GM12878 (cell line): ENCODE results near the gene PDLIM3. TPM values are rescaled to one million over a fixed set of nuclear protein-coding genes. Genes with fewer than 3 reads are reported as not detected.

Experiments used
- ATAC-seq: fragments of 200-7000 bp; cut with Tn5 transposase; 3 replicates; pipeline ENCODE4 v1.9.1; 2020; ENCODE audit warnings: mild to moderate bottlenecking, moderate library complexity
- BruUV-seq: library from RNA; stranded (reverse); fragments of 400-500 nt; replicated peaks from 2 replicates; lab custom pipeline; 2021; lab: Mats Ljungman, UMichigan
- CTCF ChIA-PET: fragments of 300-600 bp; sonication (Branson Sonifier 250); formaldehyde crosslinking; extraction: SDS; loops from one replicate; lab custom pipeline; 2021; ENCODE audit warnings: inconsistent platforms; lab: Yijun Ruan, JAX
- POLR2A ChIA-PET: fragments of 350-600 bp; formaldehyde crosslinking; extraction: SDS; loops from one replicate; lab custom pipeline; 2021; ENCODE audit warnings: inconsistent platforms; lab: Charles Lee
- RAD21 ChIA-PET: fragments of 300-600 bp; sonication (Branson Sonifier 250); formaldehyde crosslinking; loops from one replicate; lab custom pipeline; 2023; ENCODE audit warnings: antibody characterized with exemption; ENCODE audit not compliant: unreplicated experiment; lab: Charles Lee
- SMC1A ChIA-PET: fragments of 300-600 bp; sonication (Branson Sonifier 250); formaldehyde crosslinking; loops from one replicate; lab custom pipeline; 2023; ENCODE audit not compliant: unreplicated experiment, uncharacterized antibody; lab: Charles Lee
- DNase-seq: peaks from one replicate; pipeline ENCODE4 v3.0.0-alpha.2; 2011; ENCODE audit warnings: low read depth, low spot score
- FAIRE-seq: peaks from 3 replicates; lab custom pipeline; 2011; peaks lifted over from hg19 to GRCh38; lab: Jason Lieb, UNC
- H2AFZ ChIP-seq: 2 replicates; pipeline ENCODE4 v1.6.0; 2011; ENCODE audit warnings: low read depth, low read length, control low read depth; ENCODE audit not compliant: control insufficient read depth
- H3K27ac ChIP-seq: 2 replicates; pipeline ENCODE4 v1.5.1; 2011; ENCODE audit warnings: control low read depth; ENCODE audit not compliant: control insufficient read depth, insufficient read depth
- H3K27me3 ChIP-seq, 2 experiments: replicated peaks in 1 of 2; 2 replicates each; pipeline versions ENCODE4 v1.6.0 to v1.6.1; 2011; ENCODE audit warnings: low read length in 1 of 2; ENCODE audit not compliant: control insufficient read depth in 2 of 2, insufficient read depth in 2 of 2
- H3K36me3 ChIP-seq, 2 experiments: 2 replicates each; pipeline ENCODE4 v1.5.1; 2011; ENCODE audit warnings: low read length in 1 of 2; ENCODE audit not compliant: control insufficient read depth in 2 of 2, insufficient read depth in 2 of 2
- H3K4me1 ChIP-seq: 2 replicates; pipeline ENCODE4 v1.6.1; 2011; ENCODE audit warnings: mild to moderate bottlenecking, low read length, moderate library complexity, mixed read lengths; ENCODE audit not compliant: control insufficient read depth, insufficient read depth
- H3K4me2 ChIP-seq: 2 replicates; pipeline ENCODE4 v1.6.0; 2011; ENCODE audit warnings: control low read depth; ENCODE audit not compliant: control insufficient read depth, insufficient read depth
- H3K4me3 ChIP-seq: fragments of 200-600 bp; sonication (generic); 2 replicates; pipeline ENCODE4 v1.5.1; 2016
- H3K79me2 ChIP-seq: 2 replicates; pipeline ENCODE4 v1.6.0; 2011; ENCODE audit warnings: low read length; ENCODE audit not compliant: control insufficient read depth, insufficient read depth
- H3K9ac ChIP-seq: 2 replicates; pipeline ENCODE4 v1.8.0; 2011; ENCODE audit warnings: low read length, control low read depth, mixed read lengths; ENCODE audit not compliant: control insufficient read depth, insufficient read depth
- H3K9me3 ChIP-seq: replicated peaks from 3 replicates; pipeline ENCODE4 v1.5.1; 2011; ENCODE audit warnings: mild to moderate bottlenecking, low read length; ENCODE audit not compliant: control insufficient read depth, insufficient read depth
- H4K20me1 ChIP-seq: 2 replicates; pipeline ENCODE4 v1.6.0; 2011; ENCODE audit not compliant: control insufficient read depth, insufficient read depth
- HDAC6 ChIP-seq: fragments of 200-600 bp; sonication (generic); IDR thresholded peaks from one replicate; pipeline ENCODE4 v1.8.0; 2017; ENCODE audit warnings: antibody characterized with exemption; ENCODE audit not compliant: unreplicated experiment
- MYB ChIP-seq: fragments of 150-350 bp; IDR thresholded peaks from 2 replicates; pipeline ENCODE4 v1.6.1; 2014; ENCODE audit warnings: mild to moderate bottlenecking, low read depth, low read length, borderline replicate concordance
- MYC ChIP-seq: IDR thresholded peaks from 2 replicates; pipeline ENCODE4 v1.6.1; 2011; ENCODE audit warnings: mild to moderate bottlenecking, low read length, moderate library complexity, inconsistent platforms; ENCODE audit not compliant: insufficient read depth, insufficient replicate concordance, insufficient read length, severe bottlenecking
- NFXL1 ChIP-seq: fragments of 450-650 bp; IDR thresholded peaks from 2 replicates; pipeline ENCODE4 v1.6.1; 2017; ENCODE audit warnings: antibody characterized with exemption, mild to moderate bottlenecking, borderline replicate concordance
- WRNIP1 ChIP-seq: IDR thresholded peaks from 2 replicates; pipeline ENCODE4 v1.6.1; 2011; ENCODE audit warnings: low read depth, low read length, improper control_type of control experiment, borderline replicate concordance
- WGBS: methylation state at CpG from one replicate; pipeline ENCODE4 v1.1.6; 2016; ENCODE audit warnings: low lambda C conversion rate; ENCODE audit not compliant: insufficient replicate concordance, insufficient coverage; ENCODE audit errors: missing lambda C conversion rate; 5-methylcytosine and 5-hydroxymethylcytosine counted together
- in situ Hi-C: fragments of 300-500 bp; cut with MboI; formaldehyde crosslinking; loops from 9 replicates; pipeline ENCODE4 v1.14.3; 2018; ENCODE audit warnings: mixed read lengths
- intact Hi-C: fragments of 100-400 bp; cut with micrococcal nuclease; formaldehyde crosslinking; loops from one replicate; pipeline ENCODE4 v1.14.2; 2022; ENCODE audit not compliant: unreplicated experiment
- polyA plus RNA-seq, 11 experiments: library from polyadenylated mRNA; depleted of rRNA in 4 of 11; unstranded in 6 of 11; stranded (reverse) in 5 of 11; fragments of >200 nt; fragmentation: Nextera tagmentation in 4 of 11; fragmentation: Illumina TruSeq in 1 of 11; extraction: Ambion mirVana in 4 of 11; extraction: Trizol in 1 of 11; gene quantifications; 1 replicate in 1 of 11; 2 replicates in 10 of 11; pipeline versions ENCODE4 v1.2.1 to v1.2.3, GENCODE V29; 2011 to 2016; ENCODE audit warnings: inconsistent platforms in 2 of 11, missing spikeins in 2 of 11, low read depth in 1 of 11
- total RNA-seq, 4 experiments: library from RNA; depleted of rRNA in 3 of 4; stranded (reverse); fragments of >200 nt in 3 of 4; fragmentation: Illumina TruSeq in 1 of 4; extraction: Trizol in 1 of 4; gene quantifications; 2 replicates each; pipeline versions ENCODE4 v1.2.1 to v1.2.3, GENCODE V29; 2013 to 2021
- TF ChIP-seq, protein P1 (sequence below): fragments of 450-650 bp; formaldehyde crosslinking; IDR thresholded peaks from 2 replicates; pipeline ENCODE4 v1.4.0; 2020; ENCODE audit warnings: mild to moderate bottlenecking, moderate library complexity
- TF ChIP-seq, protein P2 (sequence below): fragments of 450-650 bp; IDR thresholded peaks from 2 replicates; pipeline ENCODE4 v1.6.1; 2017; ENCODE audit warnings: borderline replicate concordance
- TF ChIP-seq, protein P3 (sequence below): fragments of 450-650 bp; formaldehyde crosslinking; IDR thresholded peaks from 2 replicates; pipeline ENCODE4 v1.5.0; 2022; ENCODE audit warnings: mild to moderate bottlenecking, missing genetic modification characterization
- TF ChIP-seq, protein P4 (sequence below): IDR thresholded peaks from 2 replicates; pipeline ENCODE4 v1.6.1; 2012; ENCODE audit warnings: low read depth, low read length, improper control_type of control experiment

Gene PDLIM3
- total and polyA plus RNA-seq, 10 of the 15 experiments (the other 5 are each of a cell fraction or from before 2014, with no cell fraction given) = 0.04 to 0.43 (median 0.08) TPM; not detected in 7

DNA sequence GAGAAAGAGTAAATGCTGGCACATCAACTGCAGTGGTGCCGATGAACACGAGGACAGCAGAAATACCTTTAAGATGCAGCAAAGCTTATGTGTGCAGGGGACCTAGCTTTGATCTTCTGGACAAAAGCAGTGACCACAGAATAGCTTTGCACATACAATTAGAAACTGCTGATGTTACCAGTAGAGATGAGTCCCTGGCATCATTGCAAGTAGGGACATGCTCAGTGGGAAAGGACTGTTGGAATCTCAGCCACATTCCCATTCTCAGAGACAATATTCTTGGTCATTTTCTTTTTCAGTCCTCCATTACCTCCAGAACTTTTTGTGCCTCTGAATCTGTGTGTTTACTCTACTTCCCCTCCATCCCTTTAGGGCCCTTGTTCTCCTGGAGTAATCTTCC is 16.9 kb upstream of the PDLIM3 start (continued):
- TF ChIP-seq, protein P1, sequence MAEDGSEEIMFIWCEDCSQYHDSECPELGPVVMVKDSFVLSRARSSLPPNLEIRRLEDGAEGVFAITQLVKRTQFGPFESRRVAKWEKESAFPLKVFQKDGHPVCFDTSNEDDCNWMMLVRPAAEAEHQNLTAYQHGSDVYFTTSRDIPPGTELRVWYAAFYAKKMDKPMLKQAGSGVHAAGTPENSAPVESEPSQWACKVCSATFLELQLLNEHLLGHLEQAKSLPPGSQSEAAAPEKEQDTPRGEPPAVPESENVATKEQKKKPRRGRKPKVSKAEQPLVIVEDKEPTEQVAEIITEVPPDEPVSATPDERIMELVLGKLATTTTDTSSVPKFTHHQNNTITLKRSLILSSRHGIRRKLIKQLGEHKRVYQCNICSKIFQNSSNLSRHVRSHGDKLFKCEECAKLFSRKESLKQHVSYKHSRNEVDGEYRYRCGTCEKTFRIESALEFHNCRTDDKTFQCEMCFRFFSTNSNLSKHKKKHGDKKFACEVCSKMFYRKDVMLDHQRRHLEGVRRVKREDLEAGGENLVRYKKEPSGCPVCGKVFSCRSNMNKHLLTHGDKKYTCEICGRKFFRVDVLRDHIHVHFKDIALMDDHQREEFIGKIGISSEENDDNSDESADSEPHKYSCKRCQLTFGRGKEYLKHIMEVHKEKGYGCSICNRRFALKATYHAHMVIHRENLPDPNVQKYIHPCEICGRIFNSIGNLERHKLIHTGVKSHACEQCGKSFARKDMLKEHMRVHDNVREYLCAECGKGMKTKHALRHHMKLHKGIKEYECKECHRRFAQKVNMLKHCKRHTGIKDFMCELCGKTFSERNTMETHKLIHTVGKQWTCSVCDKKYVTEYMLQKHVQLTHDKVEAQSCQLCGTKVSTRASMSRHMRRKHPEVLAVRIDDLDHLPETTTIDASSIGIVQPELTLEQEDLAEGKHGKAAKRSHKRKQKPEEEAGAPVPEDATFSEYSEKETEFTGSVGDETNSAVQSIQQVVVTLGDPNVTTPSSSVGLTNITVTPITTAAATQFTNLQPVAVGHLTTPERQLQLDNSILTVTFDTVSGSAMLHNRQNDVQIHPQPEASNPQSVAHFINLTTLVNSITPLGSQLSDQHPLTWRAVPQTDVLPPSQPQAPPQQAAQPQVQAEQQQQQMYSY = no peak
- no peak for TF ChIP-seq WRNIP1

DNA sequence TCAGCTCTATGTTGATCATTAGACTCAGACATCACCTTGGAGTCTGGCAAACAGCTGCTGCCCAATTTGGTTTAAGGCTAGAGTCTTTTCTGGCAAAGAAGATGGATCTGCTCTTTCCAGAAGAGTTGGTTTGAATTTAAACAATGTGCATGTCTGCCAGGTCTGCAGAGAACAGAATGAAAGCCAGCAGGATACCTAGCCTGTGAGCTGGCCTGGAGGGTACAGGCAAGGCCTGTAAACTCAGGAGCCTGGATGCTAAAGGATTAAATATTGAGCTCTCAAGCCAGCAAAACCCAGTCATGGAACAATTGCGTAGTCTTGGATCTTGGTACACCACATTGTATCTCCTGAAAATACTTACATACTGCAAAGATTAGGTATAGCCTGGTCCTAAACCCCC is 15.6 kb upstream of the PDLIM3 start:
- Histone ChIP-seq H3K27ac (no peak overlapping the region), H3K79me2 (no peaks in the 10 kb centered on the region), H3K27me3 (peaks cover 0 to 2% of the 10 kb centered on the region in 2 experiments; a peak in 1 of 4 replicates), H3K4me3 (no peak overlapping the region), H3K9me3 (no peaks in the 10 kb centered on the region), H4K20me1 (no peaks in the 10 kb centered on the region), H2AFZ (no peak overlapping the region), H3K4me1 (no peaks in the 10 kb centered on the region), H3K36me3 (no peaks in the 10 kb centered on the region), H3K4me2 (no peak overlapping the region), H3K9ac (no peak overlapping the region)
- no peak for DNase-seq
- SMC1A ChIA-PET = interaction anchor here (2.3 kb wide), 1 partner anchor 48 kb away, joined by 7 read pairs; no protein-coding TSS in a partner anchor
- ATAC-seq = no peak
- RAD21 ChIA-PET = no interaction called here
- POLR2A ChIA-PET = no interaction called here
- intact Hi-C loops (no loop called here), in situ Hi-C loops (no loop called here)
- 90% methylated on average over 1 of the region's 1 CpG for WGBS
- no peak for FAIRE-seq
- no TSS peak for BruUV-seq
- CTCF ChIA-PET = interaction anchor here (3.3 kb wide), 1 partner anchor 47 kb away, joined by 15 read pairs; no protein-coding TSS in a partner anchor
- TF ChIP-seq NFXL1 = no peak
- TF ChIP-seq, protein P2, sequence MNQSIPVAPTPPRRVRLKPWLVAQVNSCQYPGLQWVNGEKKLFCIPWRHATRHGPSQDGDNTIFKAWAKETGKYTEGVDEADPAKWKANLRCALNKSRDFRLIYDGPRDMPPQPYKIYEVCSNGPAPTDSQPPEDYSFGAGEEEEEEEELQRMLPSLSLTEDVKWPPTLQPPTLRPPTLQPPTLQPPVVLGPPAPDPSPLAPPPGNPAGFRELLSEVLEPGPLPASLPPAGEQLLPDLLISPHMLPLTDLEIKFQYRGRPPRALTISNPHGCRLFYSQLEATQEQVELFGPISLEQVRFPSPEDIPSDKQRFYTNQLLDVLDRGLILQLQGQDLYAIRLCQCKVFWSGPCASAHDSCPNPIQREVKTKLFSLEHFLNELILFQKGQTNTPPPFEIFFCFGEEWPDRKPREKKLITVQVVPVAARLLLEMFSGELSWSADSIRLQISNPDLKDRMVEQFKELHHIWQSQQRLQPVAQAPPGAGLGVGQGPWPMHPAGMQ = no peak
- no peak for TF ChIP-seq MYC
- TF ChIP-seq, protein P3, sequence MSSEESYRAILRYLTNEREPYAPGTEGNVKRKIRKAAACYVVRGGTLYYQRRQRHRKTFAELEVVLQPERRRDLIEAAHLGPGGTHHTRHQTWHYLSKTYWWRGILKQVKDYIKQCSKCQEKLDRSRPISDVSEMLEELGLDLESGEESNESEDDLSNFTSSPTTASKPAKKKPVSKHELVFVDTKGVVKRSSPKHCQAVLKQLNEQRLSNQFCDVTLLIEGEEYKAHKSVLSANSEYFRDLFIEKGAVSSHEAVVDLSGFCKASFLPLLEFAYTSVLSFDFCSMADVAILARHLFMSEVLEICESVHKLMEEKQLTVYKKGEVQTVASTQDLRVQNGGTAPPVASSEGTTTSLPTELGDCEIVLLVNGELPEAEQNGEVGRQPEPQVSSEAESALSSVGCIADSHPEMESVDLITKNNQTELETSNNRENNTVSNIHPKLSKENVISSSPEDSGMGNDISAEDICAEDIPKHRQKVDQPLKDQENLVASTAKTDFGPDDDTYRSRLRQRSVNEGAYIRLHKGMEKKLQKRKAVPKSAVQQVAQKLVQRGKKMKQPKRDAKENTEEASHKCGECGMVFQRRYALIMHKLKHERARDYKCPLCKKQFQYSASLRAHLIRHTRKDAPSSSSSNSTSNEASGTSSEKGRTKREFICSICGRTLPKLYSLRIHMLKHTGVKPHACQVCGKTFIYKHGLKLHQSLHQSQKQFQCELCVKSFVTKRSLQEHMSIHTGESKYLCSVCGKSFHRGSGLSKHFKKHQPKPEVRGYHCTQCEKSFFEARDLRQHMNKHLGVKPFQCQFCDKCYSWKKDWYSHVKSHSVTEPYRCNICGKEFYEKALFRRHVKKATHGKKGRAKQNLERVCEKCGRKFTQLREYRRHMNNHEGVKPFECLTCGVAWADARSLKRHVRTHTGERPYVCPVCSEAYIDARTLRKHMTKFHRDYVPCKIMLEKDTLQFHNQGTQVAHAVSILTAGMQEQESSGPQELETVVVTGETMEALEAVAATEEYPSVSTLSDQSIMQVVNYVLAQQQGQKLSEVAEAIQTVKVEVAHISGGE (CRISPR knock-in tag) = no peak
- TF ChIP-seq MYB = no peak
- TF ChIP-seq HDAC6 = no peak
- TF ChIP-seq, protein P4, sequence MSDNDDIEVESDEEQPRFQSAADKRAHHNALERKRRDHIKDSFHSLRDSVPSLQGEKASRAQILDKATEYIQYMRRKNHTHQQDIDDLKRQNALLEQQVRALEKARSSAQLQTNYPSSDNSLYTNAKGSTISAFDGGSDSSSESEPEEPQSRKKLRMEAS = no peak
